ENCODE data around the gene FUT2. TPM values are rescaled to one million over a fixed set of nuclear protein-coding genes. Genes with fewer than 3 reads are reported as not detected.

The FUT2 gene
- not detected in 2 replicates for total RNA-seq

DNA sequence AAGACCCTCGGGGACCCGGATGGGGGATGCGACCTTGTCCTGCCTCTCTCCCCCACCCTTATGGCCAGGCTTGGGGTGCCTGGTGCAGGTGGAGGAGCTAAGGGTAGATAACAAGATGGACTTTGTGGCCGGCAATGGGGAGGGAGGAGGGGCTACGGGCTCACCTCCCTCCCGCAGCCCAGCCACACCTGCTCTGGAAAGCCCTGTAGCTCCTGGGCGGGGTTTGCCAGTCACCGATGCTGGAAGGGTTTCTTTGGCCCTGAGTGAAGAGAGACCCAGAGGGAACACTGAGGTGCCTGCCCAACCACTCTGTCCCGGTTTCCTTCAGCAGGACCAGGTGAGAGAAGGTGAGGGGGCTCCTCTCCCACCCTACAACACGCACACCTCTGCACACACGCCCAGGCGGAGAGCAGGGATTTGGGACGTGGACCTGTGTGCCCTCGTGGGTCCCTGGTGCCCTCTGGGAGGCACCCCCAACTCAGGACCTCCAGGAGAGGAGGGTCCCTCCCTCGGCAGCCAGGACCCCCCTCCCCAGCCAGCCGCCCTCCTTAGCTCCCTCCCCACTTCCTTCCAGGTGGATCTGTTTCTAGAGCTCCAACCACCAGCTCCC, at the start of gene FUT2:
Gene FUT2 (plus strand): TSS at position 229 of the 610 bp plus-strand sequence. CDS start 6,986 bp downstream, outside the sequence.

DNA sequence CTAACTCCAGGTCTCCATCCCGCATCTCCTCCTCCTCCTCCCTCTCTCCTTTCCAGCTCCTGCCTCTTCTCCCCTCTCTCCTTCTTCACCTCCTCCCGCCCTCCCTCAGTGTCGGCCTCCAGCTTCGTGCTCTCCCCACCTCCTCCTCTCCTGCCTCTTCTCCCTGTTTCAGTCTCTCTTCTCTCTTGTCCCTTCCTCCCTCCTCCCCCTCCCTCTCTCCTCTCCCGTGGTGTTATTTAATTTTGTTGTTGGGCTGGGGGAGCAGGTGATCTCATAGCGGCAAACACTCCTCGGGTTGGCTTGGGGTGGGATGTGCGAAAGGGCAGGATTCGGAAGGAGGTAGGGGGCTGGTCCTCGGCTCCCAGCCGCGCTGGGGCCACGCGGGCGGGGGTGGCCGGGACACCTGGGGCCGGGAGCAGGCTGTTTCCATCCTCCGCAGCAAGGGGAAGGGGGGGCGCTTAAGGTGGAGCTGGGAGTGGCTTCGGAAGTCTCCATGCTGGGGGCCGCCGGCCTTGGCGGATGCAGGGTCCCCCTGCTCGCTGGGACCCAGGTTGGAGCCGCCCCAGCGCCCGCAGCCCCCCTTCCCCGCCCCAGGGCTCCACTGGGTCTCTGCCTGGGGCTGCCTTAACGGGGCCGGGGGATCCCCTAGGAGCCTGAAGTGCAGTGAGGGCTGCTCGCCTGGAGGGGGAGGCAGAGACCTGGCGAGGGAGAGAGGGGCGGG, 49.6 kb upstream of the FUT2 start, which contains the start of gene CA11:
Gene CA11 (minus strand): TSS at position 187 of the 721 bp plus-strand sequence. CDS start 555 bp downstream, outside the sequence.

DNA sequence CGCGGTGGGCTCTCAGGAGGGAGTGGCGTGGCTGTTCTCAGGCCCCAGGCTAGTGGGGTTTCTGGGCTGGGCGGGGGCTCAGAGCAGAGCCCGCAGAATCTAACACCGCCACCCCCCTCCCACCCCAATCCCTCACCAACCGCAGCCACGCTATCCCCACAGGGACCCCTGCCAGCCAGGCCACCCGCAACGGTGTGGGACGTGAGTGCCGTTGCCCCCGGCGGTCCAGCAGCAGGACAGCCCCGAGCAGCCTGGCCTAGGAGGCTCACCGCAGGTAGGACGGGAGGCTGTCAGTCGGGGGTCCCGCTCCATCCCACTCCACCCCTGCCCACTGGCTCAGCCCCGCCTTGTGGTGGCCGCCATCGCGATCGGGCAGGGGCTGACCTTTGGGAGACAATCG, 22.8 kb upstream of the FUT2 start, which contains the start of gene NTN5:
Gene NTN5 (minus strand): TSS at position 24 of the 400 bp plus-strand sequence. CDS start 2,031 bp downstream, outside the sequence.

DNA sequence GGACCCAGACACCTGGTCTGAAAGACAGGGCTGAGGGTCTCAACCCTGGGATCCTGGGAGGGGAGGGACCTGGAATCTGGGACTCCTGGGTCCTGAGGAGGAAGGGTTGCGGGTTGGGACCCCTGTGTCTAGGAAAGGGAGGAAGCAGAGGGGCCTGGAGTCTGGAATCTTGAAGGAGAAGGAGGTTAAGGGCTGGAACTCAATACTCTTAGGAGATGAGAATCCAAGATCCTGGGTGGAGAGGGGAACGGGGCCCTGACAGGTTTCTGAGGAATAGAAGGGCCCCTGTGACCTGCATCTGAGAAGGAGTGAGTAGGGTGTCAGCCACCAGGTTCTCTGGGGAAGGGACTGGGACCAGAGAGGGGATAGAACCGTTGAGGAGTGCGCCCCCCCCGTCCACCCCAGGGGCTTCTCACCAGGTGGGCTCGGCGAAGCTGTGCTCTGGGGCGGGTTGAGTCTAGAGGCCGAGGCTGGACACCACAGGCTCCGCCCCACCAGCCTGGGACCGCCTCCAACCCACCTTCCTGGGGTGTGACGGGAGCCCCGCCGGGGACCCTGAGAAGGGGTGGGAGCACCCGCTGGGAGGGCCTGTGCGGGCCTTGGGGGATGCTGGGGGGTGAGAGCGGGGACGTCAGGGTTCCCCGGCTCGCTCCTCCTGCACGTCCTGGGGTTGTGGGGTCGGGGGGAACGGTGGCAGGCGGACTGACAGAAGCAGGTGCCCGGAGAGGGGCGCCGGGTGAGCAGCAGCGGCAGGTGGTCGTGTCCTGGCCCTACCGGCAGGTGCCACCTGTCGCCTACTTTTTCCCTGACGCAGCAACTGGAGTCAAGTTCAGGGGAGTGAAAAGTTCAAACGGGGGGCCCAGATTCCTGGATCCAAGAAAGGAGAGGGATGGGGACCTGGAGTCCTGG, 23.7 kb downstream of the FUT2 start, which contains the start of gene MAMSTR:
Gene MAMSTR (minus strand): TSS at position 463 of the 909 bp plus-strand sequence. CDS start 694 bp downstream, outside the sequence.

DNA sequence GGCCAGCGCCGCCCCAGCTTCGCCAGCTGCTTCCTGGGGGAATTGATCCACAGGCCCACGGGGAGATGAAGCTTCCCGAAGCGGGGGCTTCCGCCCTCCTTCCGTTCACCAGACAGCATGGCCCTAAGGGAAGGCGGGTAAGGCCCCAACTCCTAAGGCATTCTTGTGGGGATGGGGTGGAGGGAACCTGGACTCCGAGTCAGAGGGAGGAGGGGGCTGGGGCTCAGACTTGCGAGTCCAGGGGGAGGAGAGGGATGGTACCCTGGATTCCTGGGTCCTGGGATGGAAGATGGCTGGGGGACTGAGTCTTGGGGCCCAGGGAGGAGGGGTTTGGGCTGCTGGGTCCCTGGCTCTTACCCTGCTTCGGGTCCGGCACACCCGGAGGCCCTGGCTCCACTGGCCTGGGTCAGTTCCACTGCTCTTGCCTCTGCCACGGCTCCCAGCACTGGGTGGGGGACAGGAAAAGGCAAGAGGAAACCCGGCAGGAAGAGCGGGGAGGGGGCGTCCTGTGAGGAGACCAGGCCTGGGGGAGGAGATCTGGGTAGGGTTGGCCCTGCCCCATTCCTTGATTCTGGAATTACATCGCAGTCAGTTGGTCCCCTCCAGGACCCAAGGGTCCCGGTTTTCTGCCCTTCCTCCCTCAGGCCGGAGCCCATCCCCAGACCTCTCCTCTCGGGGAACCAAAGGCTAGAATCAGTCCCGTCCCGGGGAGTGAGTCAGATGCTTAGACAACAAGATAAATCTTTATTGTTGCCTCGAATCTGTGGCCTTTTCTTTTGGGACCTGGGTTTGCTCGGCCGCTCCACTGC, 44.6 kb downstream of the FUT2 start, which contains the start of gene RASIP1:
Gene RASIP1 (minus strand): TSS at position 447 of the 809 bp plus-strand sequence. CDS start 328 bp downstream, at position 119.

DNA sequence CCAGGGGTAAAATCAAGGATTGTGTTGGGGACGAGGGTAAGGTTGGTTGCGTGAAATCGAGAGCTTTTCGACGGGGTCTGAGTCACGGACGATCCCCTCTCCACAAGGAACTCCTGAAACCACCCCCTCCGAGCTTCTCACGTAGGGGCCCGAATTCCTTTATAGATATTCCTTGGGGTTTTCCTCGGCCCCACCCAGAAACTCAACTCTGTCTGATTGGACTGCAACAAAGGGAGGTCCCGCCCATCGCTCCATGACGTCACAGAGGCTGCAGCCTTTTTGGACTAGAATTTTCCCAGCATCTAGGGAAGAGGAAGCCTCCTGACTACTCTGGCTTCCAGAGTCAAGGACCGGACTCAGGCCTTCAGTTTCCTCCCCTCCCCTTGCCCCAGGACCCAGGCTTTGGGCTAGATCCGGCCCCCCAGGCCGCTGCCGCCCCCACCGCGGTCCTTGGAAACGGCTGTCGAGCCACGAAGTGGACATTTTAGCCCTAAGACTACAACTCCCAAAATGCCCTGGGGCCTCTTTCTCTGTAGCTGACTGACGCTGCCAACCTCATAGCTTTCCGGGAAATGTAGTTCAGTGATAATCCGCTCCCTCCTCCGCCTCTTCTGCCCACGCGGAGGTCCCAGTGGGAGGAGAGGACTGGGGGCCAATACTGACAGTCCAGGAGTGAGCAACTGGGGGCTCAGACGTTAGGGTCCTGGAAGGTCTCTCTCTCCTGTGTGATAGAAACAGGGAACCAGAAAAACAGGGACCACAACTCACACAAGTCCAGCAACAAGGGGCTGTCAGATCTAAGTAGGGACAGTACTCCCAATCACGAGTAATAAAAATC, 51.2 kb downstream of the FUT2 start, which contains the start of gene IZUMO1:
Gene IZUMO1 (minus strand): TSS at position 172 of the 838 bp plus-strand sequence. CDS start 1,050 bp downstream, outside the sequence.

DNA sequence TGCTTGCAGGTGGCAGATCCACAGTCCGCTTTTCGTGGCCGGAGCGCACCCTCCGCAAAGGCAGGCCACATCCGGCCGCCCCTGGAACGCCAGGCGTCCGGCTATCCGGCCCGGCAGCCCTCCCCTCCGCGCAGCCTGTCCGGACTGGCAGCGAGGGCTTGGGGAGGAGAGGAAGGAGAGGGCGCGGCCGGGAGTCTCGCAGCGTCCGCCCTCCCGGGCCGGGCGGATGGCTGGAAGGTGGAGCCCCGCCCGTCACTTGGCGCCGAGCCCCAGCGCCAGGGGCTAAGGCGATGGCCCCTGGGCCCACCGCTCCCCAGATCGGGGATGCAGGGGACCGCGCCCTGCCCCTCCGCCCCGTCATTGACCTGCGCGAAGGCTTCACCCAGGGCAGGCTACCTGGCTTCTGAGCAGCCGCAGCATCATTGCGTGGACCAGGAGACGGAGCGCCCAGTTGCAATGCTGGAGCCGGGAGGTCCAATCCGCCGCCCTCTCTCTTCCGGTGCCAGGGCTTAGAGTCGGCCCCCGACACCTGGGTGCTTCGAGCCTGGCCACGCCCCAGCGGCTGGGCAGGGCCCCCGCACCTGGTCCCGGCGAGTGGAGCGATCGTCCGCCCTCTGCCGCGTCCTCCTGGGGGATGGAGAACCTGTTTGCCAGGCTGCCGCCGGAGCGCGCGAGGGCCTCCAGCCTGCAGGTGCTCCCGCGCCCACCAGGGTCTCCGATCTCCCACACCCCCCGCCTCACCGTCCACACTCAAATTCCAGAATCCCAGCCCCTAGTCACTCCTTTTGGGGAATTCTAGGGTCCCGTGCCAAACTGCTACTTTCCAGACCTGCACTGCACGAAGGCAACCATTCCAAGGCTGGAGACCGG, 57.0 kb downstream of the FUT2 start, which contains the start of gene FUT1:
Gene FUT1 (minus strand): TSS at position 146 of the 870 bp plus-strand sequence. CDS start 1,360 bp downstream, outside the sequence.

DNA sequence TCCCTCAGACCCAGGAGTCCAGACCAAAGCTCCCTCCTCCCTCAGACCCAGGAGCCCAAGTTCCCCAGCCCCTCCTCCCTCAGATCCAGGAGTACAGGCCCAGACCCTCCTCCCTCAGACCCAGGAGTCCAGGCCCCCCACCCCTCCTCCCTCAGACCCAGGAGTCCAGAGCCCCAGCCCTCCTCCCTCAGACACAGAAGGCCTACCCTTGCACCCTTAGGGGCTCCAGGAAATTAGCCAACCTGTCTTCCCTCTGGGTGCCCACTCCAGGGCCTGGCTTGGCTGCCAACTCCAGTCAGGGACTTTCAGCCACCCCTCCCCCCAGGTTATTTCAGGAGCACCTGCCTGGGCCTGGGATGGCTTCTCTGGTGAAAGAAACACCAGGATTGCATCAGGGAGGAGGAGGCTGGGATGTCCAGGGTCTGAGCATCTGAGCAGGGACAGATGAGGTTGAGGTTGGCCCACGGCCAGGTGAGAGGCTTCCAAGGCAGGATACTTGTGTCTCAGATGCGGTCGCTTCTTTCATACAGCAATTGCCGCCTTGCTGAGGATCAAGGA, 59.4 kb downstream of the FUT2 start, which contains the start of gene FGF21:
Gene FGF21 (plus strand): TSS at position 441 of the 558 bp plus-strand sequence. CDS start 713 bp downstream, outside the sequence.

Other genes starting within 250 kb of the FUT2 start
- 48.3 and 54.2 TPM in 2 replicates for gene GRWD1, start 250.0 kb upstream of the FUT2 start, total RNA-seq
- gene KCNJ14, start 240.4 kb upstream of the FUT2 start, total RNA-seq = 0.57 and 0.66 TPM in 2 replicates
- 65.1 and 96.0 TPM in 2 replicates for gene CYTH2, start 226.6 kb upstream of the FUT2 start, total RNA-seq
- gene LMTK3, start 184.1 kb upstream of the FUT2 start, total RNA-seq = under 0.01 and 0.22 TPM in 2 replicates
- gene SULT2B1, start 143.8 kb upstream of the FUT2 start, total RNA-seq = not detected in 2 replicates
- not detected in 2 replicates for gene SPACA4, start 89.2 kb upstream of the FUT2 start, total RNA-seq
- gene FAM83E, start 80.9 kb upstream of the FUT2 start, total RNA-seq = 0.27 and 0.57 TPM in 2 replicates
- 1,558 and 1,662 TPM in 2 replicates for gene RPL18, start 76.8 kb upstream of the FUT2 start, total RNA-seq
- gene SPHK2, start 76.5 kb upstream of the FUT2 start, total RNA-seq = 11.3 and 11.7 TPM in 2 replicates
- gene DBP, start 58.6 kb upstream of the FUT2 start, total RNA-seq = 0.80 and 1.3 TPM in 2 replicates
- gene CA11, start 49.8 kb upstream of the FUT2 start, total RNA-seq = 0.27 and 1.2 TPM in 2 replicates
- gene NTN5, start 23.0 kb upstream of the FUT2 start, total RNA-seq = not detected in 2 replicates
- gene MAMSTR, start 23.8 kb downstream of the FUT2 start, total RNA-seq = 0.27 and 0.43 TPM in 2 replicates
- 59.7 and 82.9 TPM in 2 replicates for gene RASIP1, start 44.6 kb downstream of the FUT2 start, total RNA-seq
- gene IZUMO1, start 50.9 kb downstream of the FUT2 start, total RNA-seq = 0.40 and 0.43 TPM in 2 replicates
- 5.5 and 7.2 TPM in 2 replicates for gene FUT1, start 56.7 kb downstream of the FUT2 start, total RNA-seq
- gene FGF21, start 59.6 kb downstream of the FUT2 start, total RNA-seq = not detected in 2 replicates
- 34.8 and 44.5 TPM in 2 replicates for gene BCAT2, start 115.1 kb downstream of the FUT2 start, total RNA-seq
- gene HSD17B14, start 140.5 kb downstream of the FUT2 start, total RNA-seq = 2.7 and 6.2 TPM in 2 replicates
- gene PLEKHA4, start 172.6 kb downstream of the FUT2 start, total RNA-seq = 4.4 and 5.6 TPM in 2 replicates
- 35.7 and 43.0 TPM in 2 replicates for gene PPP1R15A, start 176.4 kb downstream of the FUT2 start, total RNA-seq
- gene TULP2, start 202.8 kb downstream of the FUT2 start, total RNA-seq = 0.40 TPM in 1 of 2 replicates, not detected in the other
- gene NUCB1, start 204.3 kb downstream of the FUT2 start, total RNA-seq = 193 and 203 TPM in 2 replicates
- not detected in 2 replicates for gene DHDH, start 237.7 kb downstream of the FUT2 start, total RNA-seq